Keratinocyte (primary cell): ENCODE measurements around the gene GJA3. TPM values are rescaled to one million over a fixed set of nuclear protein-coding genes. Genes with fewer than 3 reads are reported as not detected.

Source experiments
- DNase-seq: peaks from one replicate; pipeline ENCODE4 v3.0.0-alpha.2; 2011; ENCODE audit warnings: low read depth, missing footprints, low spot score
- FAIRE-seq: peaks from 2 replicates; lab custom pipeline; 2011; peaks lifted over from hg19 to GRCh38; lab: Jason Lieb, UNC
- H2AFZ ChIP-seq: 2 replicates; pipeline ENCODE4 v1.6.0; 2012; ENCODE audit warnings: low read length, control low read depth, inconsistent platforms; ENCODE audit not compliant: control insufficient read depth
- H3K27ac ChIP-seq: 2 replicates; pipeline ENCODE4 v1.5.1; 2011; ENCODE audit warnings: low read length; ENCODE audit not compliant: control insufficient read depth, insufficient read depth
- H3K27me3 ChIP-seq: 3 replicates; pipeline ENCODE4 v1.6.0; 2011; ENCODE audit warnings: low read length; ENCODE audit not compliant: control insufficient read depth, insufficient read depth; ENCODE audit errors: extremely low read depth
- H3K36me3 ChIP-seq, 2 experiments: 2 replicates in 1 of 2; 3 replicates in 1 of 2; pipeline ENCODE4 v1.5.1; 2011; ENCODE audit warnings: low read length in 2 of 2, mild to moderate bottlenecking in 1 of 2; ENCODE audit not compliant: control insufficient read depth in 2 of 2, insufficient read depth in 2 of 2; ENCODE audit errors: extremely low read depth in 1 of 2
- H3K4me1 ChIP-seq: 3 replicates; pipeline ENCODE4 v1.5.1; 2011; ENCODE audit warnings: low read length; ENCODE audit not compliant: control insufficient read depth, insufficient read depth; ENCODE audit errors: extremely low read depth
- H3K4me2 ChIP-seq: 3 replicates; pipeline ENCODE4 v1.6.0; 2011; ENCODE audit warnings: low read depth, low read length; ENCODE audit not compliant: control insufficient read depth, insufficient read depth; ENCODE audit errors: extremely low read depth
- H3K4me3 ChIP-seq, 3 experiments: fragments of 200-600 bp in 1 of 3; sonication (generic) in 1 of 3; 2 replicates in 2 of 3; 3 replicates in 1 of 3; pipeline ENCODE4 v1.5.1; 2011 to 2016; ENCODE audit warnings: low read length in 3 of 3, mild to moderate bottlenecking in 3 of 3, control low read depth in 2 of 3, inconsistent platforms in 1 of 3, low read depth in 1 of 3, mixed read lengths in 1 of 3, mixed run types in 1 of 3, moderate library complexity in 1 of 3; ENCODE audit not compliant: control insufficient read depth in 2 of 3, insufficient read depth in 2 of 3; ENCODE audit errors: extremely low read depth in 1 of 3
- H3K79me2 ChIP-seq: 2 replicates; pipeline ENCODE4 v1.6.0; 2012; ENCODE audit warnings: low read length; ENCODE audit not compliant: control insufficient read depth, insufficient read depth
- H3K9ac ChIP-seq: 3 replicates; pipeline ENCODE4 v1.6.0; 2011; ENCODE audit warnings: low read length; ENCODE audit not compliant: control insufficient read depth, insufficient read depth; ENCODE audit errors: extremely low read depth
- H3K9me1 ChIP-seq: 3 replicates; pipeline ENCODE4 v1.6.0; 2011; ENCODE audit warnings: low read length; ENCODE audit not compliant: control insufficient read depth, insufficient read depth; ENCODE audit errors: extremely low read depth
- H3K9me3 ChIP-seq: 2 replicates; pipeline ENCODE4 v1.5.1; 2012; ENCODE audit warnings: low read depth, low read length; ENCODE audit not compliant: control insufficient read depth
- H4K20me1 ChIP-seq: 3 replicates; pipeline ENCODE4 v1.6.0; 2011; ENCODE audit warnings: low read length; ENCODE audit not compliant: control insufficient read depth, insufficient read depth; ENCODE audit errors: extremely low read depth
- EZH2 ChIP-seq: IDR thresholded peaks from one replicate; pipeline ENCODE4 v1.6.1; 2012; ENCODE audit warnings: inconsistent platforms, mild to moderate bottlenecking, low read length, moderate library complexity
- dilution Hi-C: fragments of 300-500 bp; cut with MboI; formaldehyde crosslinking; loops from one replicate; pipeline ENCODE4 v1.7.0; 2020; ENCODE audit warnings: low sequenced_read_pairs; ENCODE audit not compliant: extremely low pct_ligation_motif_present
- polyA plus RNA-seq, 5 experiments: library from polyadenylated mRNA; depleted of rRNA in 3 of 5; stranded (reverse) in 3 of 5; stranded (forward) in 1 of 5; unstranded in 1 of 5; fragments of >200 nt; gene quantifications; 1 replicate in 1 of 5; 2 replicates in 3 of 5; 3 replicates in 1 of 5; pipeline versions ENCODE4 v1.2.1 to v1.2.3, GENCODE V29; 2011 to 2012; ENCODE audit warnings: missing spikeins in 2 of 5, low read depth in 1 of 5, low replicate concordance in 1 of 5
- TF ChIP-seq, protein P1 (sequence below), 3 experiments: IDR thresholded peaks in 1 of 3; conservative IDR thresholded peaks in 1 of 3; optimal IDR thresholded peaks in 1 of 3; 2 replicates in 2 of 3; 3 replicates in 1 of 3; pipeline versions ENCODE3 to v1.5.1; 2011; ENCODE audit warnings: low read length in 3 of 3, mild to moderate bottlenecking in 3 of 3, moderate library complexity in 2 of 3, control low read depth in 1 of 3, inconsistent platforms in 1 of 3; ENCODE audit not compliant: insufficient read depth in 2 of 3; ENCODE audit errors: extremely low read depth in 1 of 3

Gene GJA3
- polyA plus RNA-seq, 1 donor (not counting 4 experiments of a cell fraction or from before 2014, with no cell fraction given): 0.09 TPM

DNA sequence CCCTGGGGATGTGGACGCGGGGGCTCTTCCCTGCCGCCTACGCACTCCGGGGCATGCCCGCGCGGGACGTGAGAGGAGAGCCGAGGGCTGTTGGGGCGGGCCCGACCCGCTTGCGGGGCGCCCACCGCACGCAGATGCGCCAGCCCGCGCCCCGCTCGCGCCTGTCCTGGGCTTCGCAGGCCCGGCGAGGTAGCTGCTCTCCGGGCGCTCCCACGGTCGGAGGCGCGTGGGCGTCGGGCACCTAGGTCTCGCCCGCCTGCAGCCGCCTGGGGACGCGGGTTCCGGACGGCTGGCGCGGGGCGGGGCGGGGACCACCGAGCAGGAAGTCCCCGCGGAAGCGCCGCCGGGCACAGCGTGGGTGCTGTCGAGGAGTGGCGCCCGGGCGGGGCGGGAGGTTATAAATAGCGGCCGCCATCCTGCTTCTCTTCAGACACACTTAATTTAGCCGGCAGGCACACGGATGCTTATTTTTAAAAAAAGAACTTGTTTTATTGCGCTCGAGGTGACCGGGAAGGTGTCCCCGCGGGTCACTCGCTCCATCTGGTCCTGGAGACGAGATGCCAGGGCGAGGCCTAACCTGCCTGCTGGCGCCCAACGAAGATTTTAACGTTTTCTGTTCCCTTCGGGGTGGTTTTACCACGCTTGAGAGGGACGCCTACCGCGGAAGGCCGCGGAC is 561 bp upstream of the GJA3 start:
- DNase-seq: no peak
- Histone ChIP-seq H3K4me2 (peak overlapping the region; percentile 79), H3K9me1 (no peaks in the 10 kb centered on the region), H3K9me3 (no peaks in the 10 kb centered on the region), H3K4me1 (no peaks in the 10 kb centered on the region), H3K27ac (no peak overlapping the region), H3K9ac (no peak overlapping the region), H4K20me1 (no peaks in the 10 kb centered on the region), H3K27me3 (peaks cover 45% of the 10 kb centered on the region), H3K36me3 (no peaks in the 10 kb centered on the region), H3K79me2 (no peaks in the 10 kb centered on the region), H3K4me3 (peak overlapping the region; percentile 38 to 67 (median 45)), H2AFZ (peak overlapping the region; percentile 56)
- no peak for FAIRE-seq
- dilution Hi-C loops: no loop called here
- TF ChIP-seq, protein P1, sequence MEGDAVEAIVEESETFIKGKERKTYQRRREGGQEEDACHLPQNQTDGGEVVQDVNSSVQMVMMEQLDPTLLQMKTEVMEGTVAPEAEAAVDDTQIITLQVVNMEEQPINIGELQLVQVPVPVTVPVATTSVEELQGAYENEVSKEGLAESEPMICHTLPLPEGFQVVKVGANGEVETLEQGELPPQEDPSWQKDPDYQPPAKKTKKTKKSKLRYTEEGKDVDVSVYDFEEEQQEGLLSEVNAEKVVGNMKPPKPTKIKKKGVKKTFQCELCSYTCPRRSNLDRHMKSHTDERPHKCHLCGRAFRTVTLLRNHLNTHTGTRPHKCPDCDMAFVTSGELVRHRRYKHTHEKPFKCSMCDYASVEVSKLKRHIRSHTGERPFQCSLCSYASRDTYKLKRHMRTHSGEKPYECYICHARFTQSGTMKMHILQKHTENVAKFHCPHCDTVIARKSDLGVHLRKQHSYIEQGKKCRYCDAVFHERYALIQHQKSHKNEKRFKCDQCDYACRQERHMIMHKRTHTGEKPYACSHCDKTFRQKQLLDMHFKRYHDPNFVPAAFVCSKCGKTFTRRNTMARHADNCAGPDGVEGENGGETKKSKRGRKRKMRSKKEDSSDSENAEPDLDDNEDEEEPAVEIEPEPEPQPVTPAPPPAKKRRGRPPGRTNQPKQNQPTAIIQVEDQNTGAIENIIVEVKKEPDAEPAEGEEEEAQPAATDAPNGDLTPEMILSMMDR (optimal IDR thresholded peaks at IDR 0.05 in 1 of 3, IDR thresholded peaks at IDR 0.05 in 1 of 3, conservative IDR thresholded peaks at IDR 0.05 in 1 of 3; ENCODE audit: extremely low read depth in 1 of 3, insufficient read depth in 2 of 3, low read length in 3 of 3): no peak
- TF ChIP-seq EZH2: peak; percentile 77

DNA sequence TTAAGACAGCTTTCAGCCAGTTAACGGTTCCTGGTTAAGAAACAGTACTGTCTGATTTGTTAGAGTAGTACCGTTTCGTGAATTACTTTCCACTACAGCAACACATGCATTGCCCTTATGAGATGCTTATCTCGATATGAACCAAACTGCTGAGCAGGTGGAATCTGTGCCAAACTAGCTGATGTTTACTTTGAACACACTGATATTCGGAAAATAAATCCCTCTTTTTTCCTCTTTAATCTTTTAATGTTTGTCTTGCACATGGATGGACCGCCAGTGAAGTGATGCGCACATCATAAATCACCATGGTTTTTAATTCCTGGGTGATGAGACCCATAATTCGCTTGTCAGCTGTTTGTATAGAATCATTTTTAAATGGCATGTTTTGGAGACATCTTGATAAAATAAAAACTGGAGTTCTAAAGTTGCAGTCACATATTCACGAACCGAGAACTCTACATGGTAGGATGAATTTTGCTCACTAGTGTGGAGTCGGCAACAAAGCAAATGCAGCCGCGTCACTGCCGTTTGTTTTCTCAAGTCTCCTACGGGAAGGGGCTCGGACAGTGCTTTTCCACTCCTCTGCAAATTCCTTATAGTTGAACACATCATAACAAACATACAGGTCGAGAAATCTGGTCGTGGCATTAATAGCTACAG is 1.1 kb downstream of the GJA3 start:
- TF ChIP-seq EZH2: peak; percentile 59
- TF ChIP-seq, protein P1 (optimal IDR thresholded peaks at IDR 0.05 in 1 of 3, IDR thresholded peaks at IDR 0.05 in 1 of 3, conservative IDR thresholded peaks at IDR 0.05 in 1 of 3; ENCODE audit: extremely low read depth in 1 of 3, insufficient read depth in 2 of 3, low read length in 3 of 3): no peak
- FAIRE-seq (no peak), DNase-seq (no peak)
- H3K4me3 ChIP-seq: peak overlapping the region in 2 of 3 experiments; percentile 45 to 67
- H3K9me3 ChIP-seq: no peaks in the 10 kb centered on the region
- no peak overlapping the region for H2AFZ ChIP-seq
- no peaks in the 10 kb centered on the region for H4K20me1 ChIP-seq
- H3K4me1 ChIP-seq: no peaks in the 10 kb centered on the region
- peaks cover 45% of the 10 kb centered on the region for H3K27me3 ChIP-seq
- dilution Hi-C loops: no loop called here
- no peaks in the 10 kb centered on the region for H3K9me1 ChIP-seq
- no peak overlapping the region for H3K9ac ChIP-seq
- no peaks in the 10 kb centered on the region for H3K79me2 ChIP-seq
- no peak overlapping the region for H3K27ac ChIP-seq
- peak overlapping the region; percentile 79 for H3K4me2 ChIP-seq
- H3K36me3 ChIP-seq: no peaks in the 10 kb centered on the region
